ENCODE results near the gene PLEKHN1. TPM values are rescaled to one million over a fixed set of nuclear protein-coding genes. Genes with fewer than 3 reads are reported as not detected.

Gene PLEKHN1
- total and polyA plus RNA-seq, 4 donors, result 0.26 TPM; not detected in 3

GRCh38 chr1:959731-960362 lies 6.4 kb upstream of the PLEKHN1 start:
- H3K27me3 ChIP-seq (ENCODE audit: control insufficient read depth, insufficient read depth, low read length), result no peaks in the 10 kb centered on the region
- no peak for DNase-seq (ENCODE audit: low read depth in 4 of 6, low spot score in 6 of 6)
- H3K27ac ChIP-seq (ENCODE audit: low read depth, low read length), result no peak overlapping the region
- peaks cover 63% of the 10 kb centered on the region for H3K36me3 ChIP-seq (ENCODE audit: control insufficient read depth, insufficient read depth, low read length)
- H3K4me3 ChIP-seq (ENCODE audit: low read depth, low read length), result peak overlapping the region; percentile 26
- no peaks in the 10 kb centered on the region for H3K9me3 ChIP-seq (ENCODE audit: control insufficient read depth, insufficient read depth, low read length)
- WGBS (ENCODE audit: insufficient coverage), result 29% methylated on average over 53 of the region's 57 CpGs
- H3K4me1 ChIP-seq (ENCODE audit: control insufficient read depth, insufficient read depth, low read length), result peaks cover 35% of the 10 kb centered on the region

- Histone ChIP-seq H3K4me1 (ENCODE audit: control insufficient read depth, insufficient read depth, low read length) (peaks cover 35% of the 10 kb centered on the region), H3K36me3 (ENCODE audit: control insufficient read depth, insufficient read depth, low read length) (peaks cover 63% of the 10 kb centered on the region), H3K27me3 (ENCODE audit: control insufficient read depth, insufficient read depth, low read length) (peaks cover 4% of the 10 kb centered on the region), H3K4me3 (ENCODE audit: low read depth, low read length) (peak within 1 kb of the TSS; percentile 26), H3K9me3 (ENCODE audit: control insufficient read depth, insufficient read depth, low read length) (no peaks in the 10 kb centered on the region), H3K27ac (ENCODE audit: low read depth, low read length) (no peak within 1 kb of the TSS)
- under 1% methylated on average over 109 of the region's 109 CpGs for WGBS (ENCODE audit: insufficient coverage)
- peak in 2 of 6 donors; percentile 81 to 87 for DNase-seq (ENCODE audit: low read depth in 4 of 6, low spot score in 6 of 6)
Measured at GRCh38 chr1:960363-961131, 5.7 kb upstream of the PLEKHN1 start, which contains the start of gene KLHL17. KLHL17 (plus strand) TSS chr1:960584; CDS start chr1:960694, 110 bp downstream.

GRCh38 chr1:961132-961669 lies 5.1 kb upstream of the PLEKHN1 start:
- Histone ChIP-seq H3K27me3 (ENCODE audit: control insufficient read depth, insufficient read depth, low read length) (peaks cover 11% of the 10 kb centered on the region), H3K4me3 (ENCODE audit: low read depth, low read length) (peak overlapping the region; percentile 26), H3K27ac (ENCODE audit: low read depth, low read length) (no peak overlapping the region), H3K36me3 (ENCODE audit: control insufficient read depth, insufficient read depth, low read length) (peaks cover 63% of the 10 kb centered on the region), H3K9me3 (ENCODE audit: control insufficient read depth, insufficient read depth, low read length) (no peaks in the 10 kb centered on the region), H3K4me1 (ENCODE audit: control insufficient read depth, insufficient read depth, low read length) (peaks cover 37% of the 10 kb centered on the region)
- WGBS (ENCODE audit: insufficient coverage), result 22% methylated on average over 56 of the region's 56 CpGs
- peak in 1 of 6 donors; percentile 57 for DNase-seq (ENCODE audit: low read depth in 4 of 6, low spot score in 6 of 6)

- no peak overlapping the region for H3K4me3 ChIP-seq (ENCODE audit: low read depth, low read length)
- peaks cover 25% of the 10 kb centered on the region for H3K27me3 ChIP-seq (ENCODE audit: control insufficient read depth, insufficient read depth, low read length)
- peaks cover 54% of the 10 kb centered on the region for H3K36me3 ChIP-seq (ENCODE audit: control insufficient read depth, insufficient read depth, low read length)
- H3K27ac ChIP-seq (ENCODE audit: low read depth, low read length), result no peak overlapping the region
- DNase-seq (ENCODE audit: low read depth in 4 of 6, low spot score in 6 of 6), result no peak
- 92% methylated on average over 52 of the region's 57 CpGs for WGBS (ENCODE audit: insufficient coverage)
- H3K9me3 ChIP-seq (ENCODE audit: control insufficient read depth, insufficient read depth, low read length), result no peaks in the 10 kb centered on the region
- H3K4me1 ChIP-seq (ENCODE audit: control insufficient read depth, insufficient read depth, low read length), result peaks cover 41% of the 10 kb centered on the region
Measured at GRCh38 chr1:962381-963300, 3.6 kb upstream of the PLEKHN1 start.

GRCh38 chr1:963301-963651 lies 3.0 kb upstream of the PLEKHN1 start:
- no peak for DNase-seq (ENCODE audit: low read depth in 4 of 6, low spot score in 6 of 6)
- 89% methylated on average over 12 of the region's 16 CpGs for WGBS (ENCODE audit: insufficient coverage)
- Histone ChIP-seq H3K9me3 (ENCODE audit: control insufficient read depth, insufficient read depth, low read length) (no peaks in the 10 kb centered on the region), H3K27me3 (ENCODE audit: control insufficient read depth, insufficient read depth, low read length) (peaks cover 31% of the 10 kb centered on the region), H3K4me3 (ENCODE audit: low read depth, low read length) (no peak overlapping the region), H3K36me3 (ENCODE audit: control insufficient read depth, insufficient read depth, low read length) (peaks cover 54% of the 10 kb centered on the region), H3K27ac (ENCODE audit: low read depth, low read length) (no peak overlapping the region), H3K4me1 (ENCODE audit: control insufficient read depth, insufficient read depth, low read length) (peaks cover 35% of the 10 kb centered on the region)

- H3K4me3 ChIP-seq (ENCODE audit: low read depth, low read length), result no peak overlapping the region
- 92% methylated on average over 42 of the region's 47 CpGs for WGBS (ENCODE audit: insufficient coverage)
- no peak for DNase-seq (ENCODE audit: low read depth in 4 of 6, low spot score in 6 of 6)
- H3K27ac ChIP-seq (ENCODE audit: low read depth, low read length), result no peak overlapping the region
- H3K36me3 ChIP-seq (ENCODE audit: control insufficient read depth, insufficient read depth, low read length), result peaks cover 54% of the 10 kb centered on the region
- H3K27me3 ChIP-seq (ENCODE audit: control insufficient read depth, insufficient read depth, low read length), result peaks cover 38% of the 10 kb centered on the region
- peaks cover 31% of the 10 kb centered on the region for H3K4me1 ChIP-seq (ENCODE audit: control insufficient read depth, insufficient read depth, low read length)
- H3K9me3 ChIP-seq (ENCODE audit: control insufficient read depth, insufficient read depth, low read length), result no peaks in the 10 kb centered on the region
Measured at GRCh38 chr1:963746-964525, 2.3 kb upstream of the PLEKHN1 start.

- H3K36me3 ChIP-seq (ENCODE audit: control insufficient read depth, insufficient read depth, low read length), result peaks cover 54% of the 10 kb centered on the region
- H3K9me3 ChIP-seq (ENCODE audit: control insufficient read depth, insufficient read depth, low read length), result no peaks in the 10 kb centered on the region
- H3K4me1 ChIP-seq (ENCODE audit: control insufficient read depth, insufficient read depth, low read length), result peaks cover 25% of the 10 kb centered on the region
- H3K4me3 ChIP-seq (ENCODE audit: low read depth, low read length), result no peak overlapping the region
- WGBS (ENCODE audit: insufficient coverage), result 90% methylated on average over 25 of the region's 51 CpGs
- peaks cover 43% of the 10 kb centered on the region for H3K27me3 ChIP-seq (ENCODE audit: control insufficient read depth, insufficient read depth, low read length)
- no peak for DNase-seq (ENCODE audit: low read depth in 4 of 6, low spot score in 6 of 6)
- H3K27ac ChIP-seq (ENCODE audit: low read depth, low read length), result no peak overlapping the region
Measured at GRCh38 chr1:964691-965525, 1.4 kb upstream of the PLEKHN1 start.

- Histone ChIP-seq H3K4me3 (ENCODE audit: low read depth, low read length) (no peak overlapping the region), H3K9me3 (ENCODE audit: control insufficient read depth, insufficient read depth, low read length) (no peaks in the 10 kb centered on the region), H3K4me1 (ENCODE audit: control insufficient read depth, insufficient read depth, low read length) (peaks cover 20% of the 10 kb centered on the region), H3K36me3 (ENCODE audit: control insufficient read depth, insufficient read depth, low read length) (peaks cover 54% of the 10 kb centered on the region), H3K27me3 (ENCODE audit: control insufficient read depth, insufficient read depth, low read length) (peaks cover 50% of the 10 kb centered on the region), H3K27ac (ENCODE audit: low read depth, low read length) (no peak overlapping the region)
- DNase-seq (ENCODE audit: low read depth in 4 of 6, low spot score in 6 of 6), result no peak
- WGBS (ENCODE audit: insufficient coverage), result 86% methylated on average over 22 of the region's 26 CpGs
Measured at GRCh38 chr1:965526-966134, 652 bp upstream of the PLEKHN1 start.
